IPS DF 6.9 (cell line): Measurements from ENCODE around the gene PREX1.

ENCODE experiments used
- DNase-seq: peaks from one replicate; pipeline ENCODE4 v3.0.0-alpha.2; 2013; ENCODE audit warnings: low read depth, low spot score
- H3K27ac ChIP-seq: one replicate; pipeline ENCODE4 v1.5.1; 2013; ENCODE audit warnings: low read length, control low read depth
- H3K27me3 ChIP-seq: 2 replicates; pipeline ENCODE4 v1.6.1; 2013; ENCODE audit warnings: mild to moderate bottlenecking, low read length; ENCODE audit not compliant: control insufficient read depth, insufficient read depth
- H3K36me3 ChIP-seq: 2 replicates; pipeline ENCODE4 v1.6.1; 2013; ENCODE audit warnings: low read length; ENCODE audit not compliant: control insufficient read depth, insufficient read depth
- H3K4me1 ChIP-seq: 2 replicates; pipeline ENCODE4 v1.6.1; 2013; ENCODE audit warnings: low read length; ENCODE audit not compliant: control insufficient read depth, insufficient read depth
- H3K4me3 ChIP-seq: 2 replicates; pipeline ENCODE4 v1.5.1; 2013; ENCODE audit warnings: mild to moderate bottlenecking, low read length
- H3K9me3 ChIP-seq: 2 replicates; pipeline ENCODE4 v1.6.1; 2013; ENCODE audit warnings: low read length, inconsistent platforms; ENCODE audit not compliant: control insufficient read depth, insufficient read depth
- WGBS: extraction: QIAGEN DNeasy Blood & Tissue Kit; methylation state at CpG from one replicate; pipeline ENCODE4 v1.1.7; 2013; ENCODE audit warnings: mixed read lengths, missing lambda C conversion rate; ENCODE audit not compliant: insufficient read length, insufficient coverage; 5-methylcytosine and 5-hydroxymethylcytosine counted together

The PREX1 gene

DNA sequence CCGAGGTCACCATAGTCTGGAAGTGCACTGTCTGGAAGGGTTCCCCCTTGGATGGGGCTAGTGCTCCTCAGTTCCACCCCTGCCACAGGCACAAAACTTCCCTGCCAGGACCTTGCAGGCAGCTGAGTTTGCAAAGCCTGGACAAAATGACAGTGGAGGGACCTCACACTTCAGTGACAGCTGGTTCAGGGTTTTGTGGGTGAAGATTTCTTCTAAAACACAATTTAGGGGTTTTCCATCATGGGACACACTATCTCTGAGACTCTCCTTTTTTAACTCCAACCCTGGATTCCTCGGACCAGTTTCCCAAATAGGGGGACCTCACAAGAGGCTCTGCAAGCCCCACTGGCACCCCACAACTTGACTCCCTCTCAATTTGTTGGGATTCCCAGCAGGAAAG lies 33.6 kb upstream of the PREX1 start:
- DNase-seq: no peak
- Histone ChIP-seq H3K27ac (no peak overlapping the region), H3K36me3 (no peaks in the 10 kb centered on the region), H3K27me3 (no peaks in the 10 kb centered on the region), H3K4me1 (no peaks in the 10 kb centered on the region), H3K4me3 (no peak overlapping the region), H3K9me3 (no peaks in the 10 kb centered on the region)
- WGBS: no CpG with 5 or more reads among the region's 2 CpGs

DNA sequence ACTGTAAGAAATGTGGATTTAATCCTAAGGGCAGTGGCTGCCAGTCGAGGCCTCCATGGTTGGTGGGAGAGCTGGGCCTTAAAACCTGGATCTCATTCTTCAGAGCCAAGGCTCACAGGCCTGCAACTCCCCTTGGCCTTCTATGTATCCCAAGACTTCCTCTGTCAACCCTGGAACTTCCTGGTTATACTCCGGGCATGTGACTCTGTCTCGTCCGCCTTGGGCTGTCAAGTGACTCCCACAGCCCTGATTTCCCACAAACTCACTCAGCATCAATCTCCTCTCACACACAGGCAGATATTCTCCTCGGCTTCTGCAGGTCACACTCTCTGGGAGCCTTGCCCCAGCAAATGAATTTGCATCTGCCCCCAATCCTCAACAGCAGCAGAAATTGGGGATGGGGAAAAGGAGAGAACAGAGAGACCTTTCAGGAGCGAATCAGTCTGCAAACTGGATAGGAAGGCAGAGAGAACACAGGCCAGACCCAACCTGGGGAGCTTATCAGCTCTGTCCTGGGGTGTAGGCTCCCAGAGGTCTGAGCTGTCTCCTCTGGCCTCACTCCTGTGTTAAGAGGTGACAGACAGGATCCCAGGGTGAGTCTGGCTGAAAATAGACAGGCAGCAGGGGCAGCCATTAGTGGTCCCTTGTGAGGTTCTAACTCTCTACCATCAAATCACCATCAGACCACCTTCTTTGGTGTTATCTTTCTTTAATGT lies 30.4 kb upstream of the PREX1 start:
- no peaks in the 10 kb centered on the region; the same call in 1 of the 2 replicates for H3K4me1 ChIP-seq
- WGBS: no CpG with 5 or more reads among the region's 6 CpGs

DNA sequence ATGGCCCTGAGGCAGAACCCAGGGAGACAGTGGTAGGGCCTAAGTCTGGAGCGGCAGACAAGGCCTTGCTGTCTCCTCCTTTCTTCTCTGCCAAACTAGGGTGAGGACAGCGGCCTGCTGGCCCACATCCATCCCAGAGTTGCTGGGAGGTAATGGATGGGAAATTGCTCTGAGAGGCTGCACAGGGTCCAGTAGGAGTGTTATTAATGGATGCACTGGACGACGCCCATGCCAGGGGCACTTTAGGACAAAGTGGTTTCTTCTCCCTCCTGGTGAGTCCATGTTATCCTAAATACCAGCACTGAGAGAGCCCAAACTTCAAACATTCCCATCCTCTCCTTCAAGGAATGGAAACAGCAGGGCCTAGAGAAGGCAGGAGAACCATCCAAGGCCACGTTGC lies 28.3 kb upstream of the PREX1 start:
- no peaks in the 10 kb centered on the region for H3K9me3 ChIP-seq
- H3K27me3 ChIP-seq: no peaks in the 10 kb centered on the region
- H3K4me3 ChIP-seq: no peak overlapping the region
- H3K36me3 ChIP-seq: no peaks in the 10 kb centered on the region
- H3K27ac ChIP-seq: no peak overlapping the region
- no peaks in the 10 kb centered on the region; the same call in 1 of the 2 replicates for H3K4me1 ChIP-seq
- no CpG with 5 or more reads among the region's 5 CpGs for WGBS
- no peak for DNase-seq

More for the DNA sequence above, 30.4 kb upstream of the PREX1 start:
- H3K27me3 ChIP-seq: no peaks in the 10 kb centered on the region
- no peak overlapping the region for H3K4me3 ChIP-seq
- H3K27ac ChIP-seq: no peak overlapping the region
- H3K36me3 ChIP-seq: no peaks in the 10 kb centered on the region
- DNase-seq: no peak
- no peaks in the 10 kb centered on the region for H3K9me3 ChIP-seq

DNA sequence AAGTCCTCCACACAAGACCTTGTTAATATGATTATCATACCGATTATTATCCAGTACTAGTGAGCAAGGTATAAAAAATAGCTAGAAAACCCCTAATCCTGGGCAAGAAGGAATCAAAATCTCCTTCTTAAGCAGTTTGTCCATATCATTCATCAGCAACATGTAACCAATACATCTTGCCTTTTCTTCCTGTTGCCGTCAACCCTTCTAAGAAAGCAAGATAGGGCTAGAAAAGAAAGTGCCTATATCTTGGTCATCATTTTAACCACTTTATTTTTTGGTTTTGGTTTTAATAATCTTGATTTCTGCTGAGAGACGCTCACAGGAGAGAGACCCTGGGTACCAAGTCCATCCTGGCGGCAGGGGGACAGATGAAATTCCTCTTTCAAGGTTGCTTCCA lies 27.2 kb upstream of the PREX1 start:
- Histone ChIP-seq H3K9me3 (no peaks in the 10 kb centered on the region), H3K27ac (no peak overlapping the region), H3K27me3 (no peaks in the 10 kb centered on the region), H3K36me3 (no peaks in the 10 kb centered on the region), H3K4me1 (no peaks in the 10 kb centered on the region; the same call in 1 of the 2 replicates), H3K4me3 (no peak overlapping the region)
- WGBS: no CpG with 5 or more reads among the region's 4 CpGs
- no peak for DNase-seq

DNA sequence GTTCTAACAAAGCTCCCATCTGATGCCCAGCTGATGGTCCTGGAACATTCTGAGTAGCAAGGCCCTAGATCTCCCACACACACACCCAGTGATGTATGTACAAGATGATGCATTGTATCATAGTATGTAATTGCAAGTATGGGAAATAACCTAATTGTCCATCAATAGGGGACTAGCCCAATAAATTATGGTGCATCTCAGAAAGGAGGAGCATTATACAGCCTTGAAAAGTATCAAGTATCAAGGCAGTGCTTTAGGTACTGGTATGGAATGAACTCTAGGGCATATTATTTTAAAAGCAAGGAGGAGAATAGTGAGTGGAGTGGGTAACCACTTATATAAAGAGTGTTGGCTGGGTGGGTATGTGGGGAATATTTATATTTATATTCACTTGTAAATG lies 24.8 kb upstream of the PREX1 start:
- no peak for DNase-seq
- Histone ChIP-seq H3K27ac (no peak overlapping the region), H3K4me1 (no peaks in the 10 kb centered on the region; the same call in 1 of the 2 replicates), H3K9me3 (no peaks in the 10 kb centered on the region), H3K4me3 (no peak overlapping the region), H3K36me3 (no peaks in the 10 kb centered on the region), H3K27me3 (no peaks in the 10 kb centered on the region)

DNA sequence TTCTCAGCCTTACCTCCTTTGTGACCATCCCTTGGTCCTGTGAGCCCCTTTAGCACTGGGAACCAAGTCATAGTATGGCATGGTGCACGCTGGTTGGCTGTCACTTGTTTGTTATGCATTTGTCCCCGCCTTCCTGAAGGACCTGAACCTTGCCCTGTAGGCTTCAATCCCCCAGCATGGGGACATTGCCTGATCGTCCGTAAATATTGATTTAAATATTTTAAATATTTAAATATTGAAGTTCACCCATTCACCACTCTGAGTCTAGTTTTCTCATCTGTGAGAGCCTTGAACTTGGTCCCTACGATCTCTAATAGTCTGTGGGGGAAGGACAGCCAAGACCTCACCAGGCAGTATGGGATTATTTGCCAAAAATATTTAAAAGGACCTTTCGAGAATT lies 23.8 kb upstream of the PREX1 start:
- no CpG with 5 or more reads among the region's 6 CpGs for WGBS
- no peaks in the 10 kb centered on the region for H3K36me3 ChIP-seq
- no peak overlapping the region for H3K4me3 ChIP-seq
- H3K4me1 ChIP-seq: no peaks in the 10 kb centered on the region; the same call in 1 of the 2 replicates
- no peaks in the 10 kb centered on the region for H3K9me3 ChIP-seq
- no peak for DNase-seq
- no peaks in the 10 kb centered on the region for H3K27me3 ChIP-seq
- no peak overlapping the region for H3K27ac ChIP-seq

DNA sequence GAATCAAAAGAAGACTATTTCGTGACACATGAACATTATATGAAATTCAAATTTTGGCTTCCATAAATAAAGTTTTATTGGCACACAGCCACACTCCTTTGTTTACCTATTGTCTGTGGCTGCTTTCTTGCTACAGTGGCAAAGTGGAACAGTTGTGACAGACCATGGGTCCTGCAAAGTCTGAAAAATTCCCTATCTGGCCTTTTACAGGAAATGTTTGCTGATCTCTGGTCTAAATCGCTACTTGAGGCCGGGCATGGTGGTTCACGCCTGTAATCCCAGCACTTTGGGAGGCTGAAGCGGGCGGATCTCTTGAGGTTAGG lies 23.1 kb upstream of the PREX1 start:
- Histone ChIP-seq H3K9me3 (no peaks in the 10 kb centered on the region), H3K27me3 (no peaks in the 10 kb centered on the region), H3K36me3 (no peaks in the 10 kb centered on the region), H3K4me3 (no peak overlapping the region), H3K4me1 (no peaks in the 10 kb centered on the region; the same call in 1 of the 2 replicates), H3K27ac (no peak overlapping the region)
- no CpG with 5 or more reads among the region's 6 CpGs for WGBS
- no peak for DNase-seq

DNA sequence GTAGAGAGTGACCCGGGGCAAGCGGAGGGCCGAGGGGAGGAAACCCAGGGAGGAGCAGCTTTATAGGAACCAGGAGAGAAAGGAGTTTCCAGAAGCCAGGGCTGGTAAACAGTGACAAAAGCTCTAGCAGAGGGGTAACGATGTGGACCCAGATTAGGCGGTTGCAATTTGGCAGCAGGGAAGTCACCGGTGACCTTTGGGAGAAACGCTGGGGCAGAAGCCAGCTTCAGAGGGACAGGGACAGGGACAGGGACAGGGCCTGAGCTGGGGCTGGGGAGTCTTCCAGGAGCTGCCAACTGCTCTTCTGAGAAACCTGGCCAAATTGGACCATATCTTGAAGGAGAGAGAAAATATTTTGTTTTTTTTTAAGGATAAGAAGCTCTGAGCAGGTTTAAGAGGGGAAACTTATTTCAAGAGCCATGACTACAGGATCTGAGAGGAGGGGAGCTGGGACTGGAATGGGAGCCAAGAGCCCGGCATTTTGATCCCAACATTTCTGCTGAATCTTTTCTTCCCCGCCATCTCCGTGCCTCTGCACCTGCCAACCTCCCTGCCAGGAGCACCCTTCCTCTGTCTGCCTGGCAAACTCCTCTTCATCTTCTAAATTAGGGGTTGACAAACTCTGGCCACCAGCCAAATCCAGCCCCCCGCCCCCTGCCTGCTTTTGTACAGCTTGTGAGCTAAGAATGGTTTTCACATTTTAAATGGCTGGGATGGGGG lies 22.6 kb upstream of the PREX1 start:
- no peak overlapping the region for H3K4me3 ChIP-seq
- WGBS: no CpG with 5 or more reads among the region's 11 CpGs
- no peak overlapping the region for H3K27ac ChIP-seq
- DNase-seq: no peak
- H3K36me3 ChIP-seq: no peaks in the 10 kb centered on the region
- no peaks in the 10 kb centered on the region for H3K27me3 ChIP-seq
- H3K4me1 ChIP-seq: no peaks in the 10 kb centered on the region; the same call in 1 of the 2 replicates
- H3K9me3 ChIP-seq: no peaks in the 10 kb centered on the region

DNA sequence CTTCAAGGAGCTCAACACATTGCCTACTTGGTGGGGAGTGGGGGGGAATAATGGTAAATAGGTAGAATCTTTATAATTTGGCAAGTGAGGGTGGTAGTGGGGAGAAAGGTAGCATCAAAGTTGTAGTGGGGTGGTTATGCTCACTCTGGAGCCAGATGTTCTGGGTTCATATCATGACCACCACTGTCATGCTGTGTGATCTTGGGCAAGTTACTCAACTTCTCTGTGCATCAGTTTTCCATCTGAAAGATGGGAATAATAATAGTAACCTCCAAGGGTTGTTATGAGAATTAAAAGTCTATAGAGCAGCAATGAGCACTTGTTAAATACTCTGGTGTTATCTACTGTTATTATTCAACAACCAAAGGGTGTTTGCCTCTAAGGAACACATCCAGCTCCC lies 22.0 kb upstream of the PREX1 start:
- H3K27me3 ChIP-seq: no peaks in the 10 kb centered on the region
- DNase-seq: no peak
- no peaks in the 10 kb centered on the region for H3K9me3 ChIP-seq
- H3K4me1 ChIP-seq: no peaks in the 10 kb centered on the region; the same call in 1 of the 2 replicates
- no peaks in the 10 kb centered on the region for H3K36me3 ChIP-seq
- no peak overlapping the region for H3K4me3 ChIP-seq
- H3K27ac ChIP-seq: no peak overlapping the region

DNA sequence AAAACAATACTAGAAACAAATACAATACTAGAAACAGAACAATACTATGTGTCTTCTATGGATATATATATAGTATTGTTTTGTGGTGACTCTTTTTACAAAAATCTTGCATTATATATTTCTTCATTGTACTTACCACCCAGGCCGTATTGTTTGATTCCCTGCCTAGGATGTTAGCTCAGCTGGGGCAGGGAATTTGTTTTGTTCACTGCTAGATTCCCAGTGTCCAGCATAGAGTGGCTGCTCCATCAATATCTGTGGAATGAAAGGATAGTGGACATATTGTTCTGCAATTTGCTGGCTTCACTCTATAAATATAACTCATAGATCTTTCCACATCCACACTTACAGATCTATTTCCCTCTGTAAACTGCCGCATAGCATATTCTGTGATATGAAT lies 21.5 kb upstream of the PREX1 start:
- Histone ChIP-seq H3K27me3 (no peaks in the 10 kb centered on the region), H3K36me3 (no peaks in the 10 kb centered on the region), H3K9me3 (no peaks in the 10 kb centered on the region), H3K4me3 (no peak overlapping the region), H3K4me1 (no peaks in the 10 kb centered on the region; the same call in 1 of the 2 replicates), H3K27ac (no peak overlapping the region)
- no peak for DNase-seq
- no CpG with 5 or more reads among the region's 2 CpGs for WGBS
